WTC11 (cell line): ENCODE results near the gene CEACAM4.
"Not testable (repeated sequence)": the region's sequence is repeated elsewhere in the genome, so short reads cannot be mapped to it uniquely, and the experiment has no call there.

ENCODE experiments used
- ATF2 ChIP-seq: sonication (generic); formaldehyde crosslinking; IDR thresholded peaks from 2 replicates; pipeline ENCODE4 v1.8.1; 2022; ENCODE audit warnings: low read depth, missing genetic modification reagents, borderline replicate concordance
- CTCF ChIP-seq: fragments of 200-600 bp; IDR thresholded peaks from 2 replicates; pipeline ENCODE4 v1.8.0; 2022; ENCODE audit warnings: antibody characterized with exemption
- MLX ChIP-seq: sonication (generic); formaldehyde crosslinking; IDR thresholded peaks from 2 replicates; pipeline ENCODE4 v1.8.1; 2023; ENCODE audit warnings: mild to moderate bottlenecking, missing genetic modification reagents, moderate library complexity
- NFYB ChIP-seq: sonication (generic); formaldehyde crosslinking; conservative IDR thresholded peaks from 2 replicates; pipeline ENCODE4 v1.8.0; 2022; ENCODE audit warnings: low read depth, missing genetic modification reagents
- PREB ChIP-seq: sonication (generic); formaldehyde crosslinking; IDR thresholded peaks from 2 replicates; pipeline ENCODE4 v1.8.1; 2022; ENCODE audit warnings: mild to moderate bottlenecking, missing genetic modification reagents, moderate library complexity, borderline replicate concordance
- SMAD3 ChIP-seq: sonication (generic); formaldehyde crosslinking; IDR thresholded peaks from 2 replicates; pipeline ENCODE4 v1.8.0; 2022; ENCODE audit warnings: missing genetic modification reagents, mild to moderate bottlenecking, borderline replicate concordance
- SP1 ChIP-seq: sonication (generic); formaldehyde crosslinking; conservative IDR thresholded peaks from 2 replicates; pipeline ENCODE4 v1.8.1; 2022; ENCODE audit warnings: missing genetic modification reagents
- TCF7 ChIP-seq: sonication (generic); formaldehyde crosslinking; IDR thresholded peaks from 2 replicates; pipeline ENCODE4 v1.8.0; 2022; ENCODE audit warnings: mild to moderate bottlenecking, low read depth, missing genetic modification reagents, moderate library complexity
- TEAD4 ChIP-seq: sonication (generic); formaldehyde crosslinking; IDR thresholded peaks from 2 replicates; pipeline ENCODE4 v1.8.0; 2022; ENCODE audit warnings: mild to moderate bottlenecking, missing genetic modification reagents
- ZNF423 ChIP-seq: fragments of 250-450 bp; sonication (Bioruptor Pico); IDR thresholded peaks from 2 replicates; pipeline ENCODE4 v2.1.2; 2022; ENCODE audit warnings: mild to moderate bottlenecking, moderate library complexity

- not testable (repeated sequence) for TF ChIP-seq CTCF; PREB (CRISPR knock-in tag); SP1 (CRISPR knock-in tag); SMAD3 (CRISPR knock-in tag); TEAD4; MLX (CRISPR knock-in tag); ATF2; TCF7; ZNF423 (CRISPR knock-in tag); NFYB
These were observed 29.9 kb upstream of the CEACAM4 start for GRCh38 chr19:41656756-41657155.
